HG03097 (cell line): ENCODE measurements around the gene CD40.
A peak's percentile ranks its signal among the peaks of the same experiment; 100 is the strongest.
"Not testable (repeated sequence)": the region's sequence is repeated elsewhere in the genome, so short reads cannot be mapped to it uniquely, and the experiment has no call there.

Experiments
- ATAC-seq: cut with Tn5 transposase; IDR thresholded peaks from one replicate; pipeline ENCODE4 v1.9.1; 2021; ENCODE audit not compliant: unreplicated experiment, low FRiP score

Gene CD40

DNA sequence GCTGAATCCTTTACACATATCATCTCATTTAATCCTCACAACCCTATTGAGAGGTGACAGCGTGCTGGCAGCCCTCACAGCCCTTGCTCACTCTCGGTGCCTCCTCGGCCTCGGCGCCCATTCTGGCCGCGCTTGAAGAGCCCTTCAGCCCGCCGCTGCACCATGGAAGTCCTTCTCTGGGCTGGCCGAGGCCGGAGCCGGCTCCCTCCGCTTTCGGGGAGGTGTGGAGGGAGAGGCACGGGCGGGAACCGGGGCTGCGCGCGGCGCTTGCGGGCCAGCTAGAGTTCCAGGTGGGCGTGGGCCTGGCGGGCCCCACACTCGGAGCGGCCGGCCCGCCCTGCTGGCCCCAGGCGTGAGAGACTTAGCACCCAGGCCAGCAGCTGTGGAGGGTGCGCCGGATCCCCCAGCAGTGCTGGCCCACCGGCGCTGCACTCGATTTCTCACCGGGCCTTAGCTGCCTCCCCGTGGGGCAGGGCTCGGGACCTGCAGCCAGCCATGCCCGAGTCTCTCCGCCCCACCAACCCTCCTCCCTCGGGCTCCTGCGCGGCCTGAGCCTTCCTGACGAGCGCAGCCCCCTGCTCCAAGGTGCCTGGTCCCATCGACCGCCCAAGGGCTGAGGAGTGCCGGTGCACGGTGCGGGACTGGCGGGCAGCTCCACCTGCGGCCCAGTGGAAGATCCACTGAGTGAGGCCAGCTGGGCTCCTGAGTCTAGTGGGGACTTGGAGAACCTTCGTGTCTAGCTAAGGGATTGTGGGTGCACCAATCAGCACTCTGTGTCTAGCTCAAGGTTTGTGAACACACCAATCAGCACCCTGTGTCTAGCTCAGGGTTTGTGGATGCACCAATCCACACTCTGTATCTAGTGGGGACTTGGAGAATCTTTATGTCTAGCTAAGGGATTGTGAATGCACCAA lies 26.2 kb upstream of the CD40 start:
- ATAC-seq, result not testable (repeated sequence)

DNA sequence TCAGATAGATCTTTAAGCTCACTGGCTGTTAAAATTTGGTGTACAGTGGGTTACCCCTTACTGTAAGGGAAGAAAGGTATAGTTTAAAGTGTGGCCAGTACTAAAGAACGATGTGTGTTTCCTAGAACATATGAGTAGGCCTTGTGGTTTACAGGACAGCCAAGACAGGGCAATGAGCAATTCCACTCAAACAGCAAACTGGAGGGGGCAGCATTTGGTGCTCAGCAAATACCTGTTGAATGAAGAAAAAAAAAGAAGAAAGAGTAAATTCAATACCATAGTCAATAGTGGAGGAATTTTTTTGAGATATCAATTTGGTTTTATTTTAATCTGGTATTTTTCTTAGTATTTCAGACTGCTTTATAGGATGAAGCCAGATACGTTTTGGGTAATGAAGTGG lies 24.6 kb upstream of the CD40 start:
- no peak for ATAC-seq

DNA sequence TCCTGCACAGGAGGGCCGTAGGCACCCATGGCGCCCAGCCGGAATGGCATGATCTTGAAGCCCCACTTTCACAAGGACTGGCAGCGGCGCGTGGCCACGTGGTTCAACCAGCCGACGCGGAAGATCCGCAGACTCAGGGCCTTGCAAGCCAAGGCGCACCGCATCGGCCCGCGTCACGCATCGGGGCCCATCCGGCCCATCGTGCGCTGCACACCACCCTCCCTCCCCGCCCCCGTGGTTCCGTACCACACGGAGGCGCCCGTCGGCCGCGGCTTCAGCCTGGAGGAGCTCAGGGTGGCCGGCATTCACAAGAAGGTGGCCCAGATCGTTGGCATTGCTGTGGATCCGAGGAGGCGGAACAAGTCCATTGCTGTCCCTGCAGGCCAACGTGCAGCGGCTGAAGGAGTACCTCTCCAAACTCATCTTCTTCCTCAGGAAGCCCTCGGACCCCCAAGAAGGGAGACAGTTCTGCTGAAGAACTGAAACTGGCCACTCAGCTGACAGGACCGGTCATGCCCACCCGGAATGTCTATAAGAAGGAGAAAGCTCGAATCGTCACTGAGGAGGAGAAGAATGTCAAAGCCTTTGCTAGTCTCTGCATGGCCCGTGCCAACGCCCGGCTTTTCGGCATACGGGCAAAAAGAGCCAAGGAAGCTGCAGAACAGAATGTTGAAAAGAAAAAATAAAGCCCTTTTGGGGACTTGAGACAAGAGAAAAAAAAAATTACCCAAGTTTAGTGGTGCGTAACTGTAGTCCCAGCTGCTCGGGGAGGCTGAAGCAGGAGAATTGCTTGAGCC lies 18.4 kb upstream of the CD40 start:
- ATAC-seq, result no peak

DNA sequence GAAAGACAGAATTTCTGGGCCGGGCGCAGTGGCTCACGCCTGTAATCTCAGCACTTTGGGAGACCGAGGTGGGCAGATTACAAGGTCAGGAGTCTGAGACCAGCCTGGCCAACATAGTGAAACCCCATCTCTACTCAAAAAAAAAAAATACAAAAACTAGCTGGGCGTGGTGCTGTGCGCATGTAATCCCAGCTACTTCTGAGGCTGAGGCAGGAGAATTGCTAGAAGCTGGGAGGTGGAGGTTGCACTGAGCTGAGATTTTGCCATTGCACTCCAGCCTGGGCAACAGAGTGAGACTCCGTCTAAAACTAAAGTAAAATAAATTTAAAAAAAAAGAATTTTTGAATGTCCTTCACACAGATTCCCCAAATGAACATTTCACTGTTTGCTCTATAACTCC lies 17.7 kb upstream of the CD40 start:
- ATAC-seq, result not testable (repeated sequence)

DNA sequence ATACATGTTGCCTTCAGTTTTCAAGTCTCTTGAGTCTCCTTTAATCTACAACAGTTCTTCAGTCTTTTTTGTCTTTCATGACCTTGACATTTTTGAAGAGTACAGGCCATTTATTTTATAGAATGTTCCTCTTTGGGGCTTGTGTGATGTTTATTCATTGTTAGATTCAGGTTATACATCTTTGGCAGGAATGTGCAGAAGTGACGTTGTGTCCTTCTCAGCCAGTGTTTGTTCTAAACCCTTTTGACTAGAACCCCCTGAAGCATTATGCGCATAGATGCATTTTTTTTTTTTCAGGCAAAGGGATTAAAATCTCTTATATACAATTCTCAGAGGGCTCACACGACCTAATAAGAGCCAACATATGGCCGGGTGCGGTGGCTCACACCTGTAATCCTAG lies 17.1 kb upstream of the CD40 start:
- no peak for ATAC-seq

DNA sequence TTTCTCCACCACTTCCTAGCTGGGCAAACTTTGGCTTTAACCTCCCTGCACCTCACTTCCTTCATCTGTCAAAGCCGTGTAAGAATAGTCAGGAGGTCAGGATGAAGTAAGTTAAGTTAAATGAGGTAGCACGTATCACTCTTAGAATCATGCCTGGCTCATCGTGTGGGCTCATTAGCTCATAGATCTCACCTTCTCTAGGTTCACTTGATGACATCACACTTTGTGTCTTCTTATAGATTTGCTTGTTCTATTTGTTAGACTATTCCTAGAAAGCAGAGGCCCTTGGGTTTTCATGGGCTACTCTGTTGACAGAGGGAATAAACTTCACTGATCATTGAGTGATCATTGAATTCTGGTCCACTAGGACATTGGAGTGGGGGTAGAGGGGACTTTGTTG lies 16.2 kb upstream of the CD40 start:
- no peak for ATAC-seq

DNA sequence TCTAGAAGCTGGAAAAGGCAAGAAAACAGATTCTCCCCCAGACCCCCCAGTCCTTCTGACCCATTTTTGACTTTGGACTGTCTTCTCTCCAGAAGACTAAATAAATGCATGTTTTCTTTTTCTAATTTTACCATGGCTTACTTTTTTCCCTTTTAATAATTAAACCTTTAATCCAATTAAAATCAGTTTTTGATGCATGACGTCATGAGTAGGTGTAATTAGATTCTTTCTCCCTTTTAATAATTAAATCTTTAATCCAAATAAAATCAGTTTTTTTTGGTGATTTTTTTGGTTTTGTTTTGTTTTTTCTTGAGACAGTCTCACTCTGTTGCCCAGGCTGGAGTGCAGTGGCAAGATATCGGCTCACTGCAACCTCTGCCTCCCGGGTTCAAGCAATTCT lies 15.2 kb upstream of the CD40 start:
- ATAC-seq, result no peak

DNA sequence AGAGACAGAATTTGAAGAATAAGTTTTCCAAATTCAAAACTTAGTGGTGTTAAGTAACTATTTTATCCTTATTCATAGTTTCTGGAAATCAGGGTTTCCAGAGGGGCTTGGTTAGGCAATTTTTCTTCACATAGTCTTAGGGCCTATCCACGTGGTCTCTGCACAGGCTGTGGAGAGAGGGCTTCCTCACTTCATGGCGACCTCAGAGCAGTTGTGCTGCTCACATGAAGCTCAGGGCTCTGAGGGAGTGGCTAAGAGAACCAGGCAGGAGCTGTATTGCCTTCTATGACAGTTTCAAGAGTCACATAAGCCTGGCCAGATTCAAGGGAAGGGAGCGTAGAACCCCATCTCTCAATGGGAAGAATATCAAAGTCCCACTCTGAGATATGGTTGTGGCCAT lies 13.9 kb upstream of the CD40 start:
- no peak for ATAC-seq

DNA sequence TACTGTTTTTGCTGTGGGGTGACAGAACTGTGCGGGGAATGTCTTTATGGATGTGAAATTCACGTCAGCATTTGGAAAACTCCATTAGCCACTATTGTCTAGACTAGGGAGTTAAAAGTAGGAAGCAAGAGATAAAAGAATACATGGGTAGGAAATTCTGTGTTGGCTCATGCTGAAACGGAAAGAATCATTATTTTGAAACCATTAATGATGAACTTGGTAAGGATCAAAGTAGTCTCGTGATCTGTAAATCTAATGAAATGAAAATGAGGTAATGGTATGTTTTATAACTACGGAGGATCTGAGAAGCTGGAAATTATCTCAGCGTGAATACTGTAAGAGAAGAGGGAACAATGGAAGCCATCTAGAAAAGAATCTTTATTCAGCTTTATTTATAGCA lies 11.1 kb upstream of the CD40 start:
- ATAC-seq, result no peak

DNA sequence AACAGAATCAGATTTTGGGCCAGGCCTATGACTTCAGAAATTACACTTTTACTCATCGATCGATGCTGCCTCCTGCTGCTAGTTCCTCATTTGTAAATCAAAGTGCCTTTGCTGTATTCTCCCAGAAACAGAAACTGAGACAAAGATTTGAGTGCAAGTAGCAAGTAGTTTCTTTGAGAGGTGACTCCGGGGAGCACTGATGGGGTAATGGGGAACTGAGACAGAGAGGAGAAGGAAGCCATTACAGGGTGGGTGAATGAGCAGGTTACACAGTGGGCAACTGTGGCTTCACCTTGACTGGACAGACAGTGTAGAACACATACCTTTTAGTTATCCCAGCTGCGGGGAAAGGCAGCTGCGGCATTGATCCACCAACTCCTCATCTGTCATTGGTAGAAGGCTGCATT lies 9.7 kb upstream of the CD40 start:
- peak; percentile 72 for ATAC-seq

DNA sequence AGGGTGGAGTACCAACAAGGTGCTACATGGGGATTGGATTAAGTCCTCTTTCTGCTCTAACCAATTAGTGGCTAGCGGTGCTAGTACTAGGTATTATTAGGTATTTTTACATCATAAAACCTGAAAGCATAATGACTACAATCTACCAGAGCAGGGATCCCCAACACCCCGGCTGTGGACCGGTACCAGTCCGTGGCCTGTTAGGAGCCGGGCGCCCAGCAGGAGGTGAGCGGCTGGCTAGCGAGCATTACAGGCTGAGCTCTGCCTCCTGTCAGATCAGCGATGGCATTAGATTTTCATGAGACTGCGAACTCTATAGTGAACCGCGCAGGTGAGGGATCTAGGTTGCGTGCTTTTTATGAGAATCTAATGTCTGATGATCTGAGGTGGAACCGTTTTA lies 9.1 kb upstream of the CD40 start:
- ATAC-seq, result no peak

DNA sequence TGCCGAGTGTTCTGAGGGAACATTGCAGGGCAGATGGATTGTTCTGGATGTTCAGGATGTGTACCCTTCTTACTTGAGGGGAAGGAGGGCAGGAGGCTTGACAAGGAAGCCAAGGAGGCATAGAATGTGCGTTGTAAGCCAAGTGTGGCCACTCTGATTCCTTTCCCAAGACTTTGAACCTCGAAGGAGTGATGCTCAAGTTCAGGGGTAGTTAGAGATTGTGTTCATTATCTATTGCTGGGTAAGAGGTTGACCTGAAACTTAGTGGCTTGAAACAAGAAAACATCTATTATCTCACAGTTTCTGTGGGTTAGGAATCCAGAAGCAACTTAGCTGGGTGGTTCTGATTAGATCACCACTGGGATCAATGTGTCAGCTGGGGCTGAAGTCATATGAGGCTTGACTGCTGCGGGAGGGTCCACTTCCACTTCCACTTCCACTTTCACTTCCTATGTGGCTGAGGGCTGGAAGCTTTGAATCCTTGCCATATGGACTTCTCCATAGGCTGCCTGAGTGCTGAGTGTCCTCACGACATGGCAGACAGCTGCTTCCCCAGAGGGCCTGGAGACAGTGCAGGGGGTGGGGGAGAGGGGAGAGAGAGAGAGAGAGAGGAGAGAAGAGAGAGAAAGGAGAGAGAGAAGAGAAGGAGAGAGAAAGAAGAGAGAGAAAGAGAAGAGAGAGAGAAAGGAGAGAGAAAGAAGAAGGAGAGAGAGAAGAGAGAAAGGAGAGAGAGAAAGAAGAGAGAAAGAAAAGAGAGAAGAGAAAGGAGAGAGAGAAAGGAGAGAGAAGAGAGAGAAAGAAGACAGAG lies 6.9 kb upstream of the CD40 start:
- ATAC-seq, result peak; percentile 29

DNA sequence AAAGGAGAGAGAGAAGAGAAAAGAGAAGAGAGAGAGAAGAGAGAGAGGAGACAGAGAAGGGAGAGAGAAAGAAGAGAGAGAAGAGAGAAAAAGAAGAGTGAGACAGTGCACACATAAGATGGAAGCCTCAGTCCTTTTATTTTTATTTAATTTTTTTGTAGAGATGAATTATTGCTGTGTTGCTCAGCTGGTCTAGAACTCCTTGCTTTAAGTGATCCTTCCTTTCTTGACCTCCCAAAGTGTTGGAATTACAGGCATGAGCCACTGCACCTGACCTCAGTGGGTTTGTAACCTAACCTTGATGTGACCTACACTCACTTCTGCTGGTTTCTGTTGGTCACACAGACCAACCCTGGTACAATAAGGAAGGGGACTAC lies 6.3 kb upstream of the CD40 start:
- ATAC-seq, result no peak

DNA sequence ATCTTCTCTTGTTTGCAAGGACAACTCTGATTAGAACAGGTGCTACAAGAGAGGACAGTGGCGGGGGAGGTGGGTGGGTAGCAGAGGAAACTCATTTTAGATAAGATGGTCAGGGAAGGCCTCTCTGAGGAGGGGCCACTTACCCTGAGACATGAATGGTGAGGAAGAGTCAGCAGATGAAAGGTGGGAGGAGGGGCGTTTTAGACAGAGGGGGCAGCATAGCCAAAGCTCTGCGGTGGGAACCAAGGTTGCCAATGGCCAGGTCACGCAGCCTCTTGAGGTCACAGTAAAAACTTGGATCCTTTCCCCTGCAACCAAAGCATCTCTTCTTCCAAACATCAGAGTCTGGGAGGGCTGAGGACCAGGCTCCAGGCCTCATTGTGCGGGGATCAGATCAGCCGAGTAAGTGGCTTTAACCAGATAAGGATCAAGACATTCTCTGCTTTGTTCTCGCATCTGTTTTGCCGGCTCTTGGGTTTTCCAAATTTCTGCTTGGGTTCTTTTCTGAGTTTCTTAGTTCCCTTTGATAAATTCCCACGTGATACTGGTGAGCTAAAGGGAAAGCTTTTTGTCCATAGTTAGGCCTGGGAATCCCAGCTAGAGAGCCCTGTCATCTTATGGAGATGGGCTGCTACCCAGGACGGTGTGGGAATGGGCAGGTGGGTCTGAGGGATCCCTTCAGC lies 5.5 kb upstream of the CD40 start:
- no peak for ATAC-seq

DNA sequence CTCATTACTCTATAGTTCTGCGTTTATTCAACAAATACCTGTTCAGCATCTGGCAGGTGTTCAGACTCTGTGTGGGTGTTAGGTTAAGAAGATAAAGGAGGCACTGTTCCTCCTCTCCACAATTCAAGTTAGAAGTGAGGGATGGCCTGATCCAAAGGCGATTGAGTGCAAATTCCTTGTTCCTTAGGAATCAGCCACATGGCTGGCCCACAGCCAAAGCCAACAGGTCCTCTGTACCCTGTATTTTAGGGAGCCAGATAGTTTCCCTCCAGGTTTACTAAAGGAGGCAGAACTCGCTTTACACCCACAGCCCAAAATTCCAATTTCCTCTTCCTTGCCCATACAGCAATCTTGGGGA lies 5.0 kb upstream of the CD40 start:
- no peak for ATAC-seq

DNA sequence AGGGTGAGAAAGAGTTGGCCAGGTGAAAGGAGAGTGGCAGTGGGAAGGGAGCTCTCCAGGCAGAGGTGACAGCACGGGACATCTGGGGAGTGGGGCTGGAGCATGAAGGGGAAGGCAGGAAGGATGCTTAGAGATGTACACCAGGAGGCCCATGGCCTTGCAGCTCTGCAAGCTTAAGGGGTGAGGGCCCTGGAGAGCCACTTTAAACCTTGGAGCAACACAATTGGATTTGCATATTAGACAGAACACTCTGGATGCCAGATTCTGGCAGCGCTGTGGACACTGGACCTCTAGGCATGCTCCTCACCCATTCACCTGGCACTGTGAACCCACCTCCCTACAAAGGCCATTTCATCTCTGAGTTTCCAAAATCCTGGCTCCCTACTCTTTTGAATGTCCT lies 3.7 kb upstream of the CD40 start:
- no peak for ATAC-seq

DNA sequence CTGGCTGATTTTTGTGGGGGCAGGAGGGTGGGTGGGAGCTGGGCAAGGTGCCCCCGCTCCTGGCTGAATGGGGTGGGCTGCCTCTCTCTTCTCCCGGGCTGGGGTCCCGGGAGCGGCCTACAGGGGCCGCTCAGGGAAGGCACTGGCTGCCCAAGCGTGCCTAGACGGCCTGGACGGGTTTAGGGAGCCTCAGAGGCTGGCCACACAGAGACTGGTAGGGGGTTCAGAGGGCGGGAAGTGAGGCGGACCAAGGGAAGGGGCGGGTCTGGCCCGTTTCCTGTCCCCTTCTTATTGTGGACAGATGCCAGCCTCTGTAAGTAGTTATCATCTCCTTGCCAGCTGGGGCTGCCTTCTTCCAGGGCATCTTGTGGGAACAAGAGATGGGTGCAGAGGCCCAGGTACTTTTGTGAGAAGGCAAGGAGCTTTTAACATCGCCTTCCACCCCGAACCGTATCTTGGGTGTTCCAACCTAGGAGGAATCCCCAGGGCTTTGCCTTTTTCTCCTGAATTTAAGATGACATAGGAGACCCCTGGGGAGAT lies 437 bp downstream of the CD40 start:
- peak; percentile 46 for ATAC-seq

DNA sequence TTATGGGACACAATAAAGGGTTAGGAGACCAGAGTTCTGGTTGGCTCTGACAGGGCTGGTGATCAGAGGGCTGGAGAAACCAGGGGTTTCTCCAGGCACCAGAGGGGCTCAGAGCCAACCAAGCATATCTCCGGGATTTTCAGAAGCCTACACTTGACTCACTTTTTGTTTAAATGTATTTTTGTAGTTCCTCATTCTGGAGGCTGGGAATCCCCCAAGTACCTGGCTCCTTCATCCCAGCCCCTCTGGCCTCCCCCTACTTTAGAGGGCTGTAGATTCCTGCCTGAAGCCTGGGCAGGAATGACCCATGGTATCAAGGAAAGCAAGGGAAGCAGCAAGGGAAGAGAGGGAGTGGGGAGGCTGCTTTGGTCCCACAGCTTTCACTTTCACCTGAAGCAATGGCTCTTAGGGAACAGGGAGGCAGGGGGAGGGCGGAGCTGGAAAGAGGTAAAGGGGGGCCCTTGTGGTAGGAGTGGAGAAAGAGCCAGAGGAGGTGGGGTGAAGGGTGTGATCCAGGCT lies 973 bp downstream of the CD40 start:
- peak; percentile 29 for ATAC-seq

DNA sequence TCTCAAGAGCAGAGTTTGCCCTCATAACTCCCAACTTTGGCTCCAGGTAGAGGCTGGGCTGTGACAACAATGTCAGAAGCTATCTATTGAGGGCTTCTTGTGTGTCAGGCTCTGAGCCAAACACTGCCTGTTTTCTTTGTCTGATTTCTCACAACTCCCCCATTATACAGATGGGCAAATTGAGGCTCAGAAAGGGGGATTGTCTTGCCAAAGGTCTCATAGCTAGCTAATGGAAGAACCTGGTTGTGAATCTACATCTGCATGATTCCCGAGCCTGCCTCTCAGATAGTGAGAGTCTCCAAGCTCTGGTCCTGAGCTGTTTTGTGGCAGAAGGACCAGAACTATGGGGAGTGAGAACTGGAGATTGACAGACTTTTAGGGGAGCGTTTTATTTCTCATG lies 1.4 kb downstream of the CD40 start:
- ATAC-seq, result no peak

DNA sequence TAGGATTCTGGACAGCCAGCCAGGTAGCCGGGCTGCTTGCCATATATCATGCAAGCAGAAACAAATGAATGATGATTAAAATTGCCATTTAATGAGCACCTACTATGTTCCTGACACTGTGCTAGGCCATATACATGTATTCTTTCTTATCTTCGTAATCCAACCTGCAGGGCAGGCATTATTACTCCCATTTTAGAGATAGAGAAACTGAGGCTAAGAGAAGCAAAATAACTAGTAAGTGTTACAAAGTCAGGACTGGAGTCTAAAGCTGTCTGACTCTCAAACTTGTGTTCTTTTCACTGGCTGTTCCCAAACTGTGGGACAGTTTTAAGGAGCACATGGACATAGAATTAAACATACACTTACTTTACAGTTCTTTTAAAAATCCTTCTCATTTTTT lies 2.0 kb downstream of the CD40 start:
- ATAC-seq, result no peak
